Ramos (cell line): ENCODE results near the gene LRG1.

Experiments
- in situ Hi-C: fragments of 300-500 bp; cut with MboI; formaldehyde crosslinking; loops from one replicate; pipeline ENCODE4 v1.14.3; 2022; ENCODE audit warnings: low sequenced_read_pairs; ENCODE audit not compliant: unreplicated experiment

The LRG1 gene

GRCh38 chr19:4500841-4501591, 38.8 kb downstream of the LRG1 start:
- in situ Hi-C loops: no loop called here

- in situ Hi-C loops: no loop called here
These were observed 40.0 kb downstream of the LRG1 start for GRCh38 chr19:4499855-4500254.

- in situ Hi-C loops: no loop called here
These were observed 40.5 kb downstream of the LRG1 start for GRCh38 chr19:4499318-4499717.

GRCh38 chr19:4498694-4499093, 41.1 kb downstream of the LRG1 start:
- in situ Hi-C loops: no loop called here

GRCh38 chr19:4497770-4498389, 42.0 kb downstream of the LRG1 start:
- in situ Hi-C loops: no loop called here

GRCh38 chr19:4496304-4496703, 43.5 kb downstream of the LRG1 start:
- in situ Hi-C loops: no loop called here

- in situ Hi-C loops: no loop called here
These were observed 44.4 kb downstream of the LRG1 start for GRCh38 chr19:4495471-4495870.

GRCh38 chr19:4494691-4495064, 45.2 kb downstream of the LRG1 start:
- in situ Hi-C loops: no loop called here

GRCh38 chr19:4493929-4494690, 45.7 kb downstream of the LRG1 start:
- in situ Hi-C loops: no loop called here

- in situ Hi-C loops: no loop called here
These were observed 46.5 kb downstream of the LRG1 start for GRCh38 chr19:4493104-4493928.

GRCh38 chr19:4492337-4493103, 47.3 kb downstream of the LRG1 start:
- in situ Hi-C loops: no loop called here

- in situ Hi-C loops: no loop called here
These were observed 48.4 kb downstream of the LRG1 start for GRCh38 chr19:4491446-4491845.

- in situ Hi-C loops: no loop called here
These were observed 51.3 kb downstream of the LRG1 start for GRCh38 chr19:4488496-4488895.

- in situ Hi-C loops: no loop called here
These were observed 52.3 kb downstream of the LRG1 start for GRCh38 chr19:4487572-4487971.
